Choroid plexus epithelial cell (primary cell): ENCODE results near the gene AKAP13.
"Not testable (repeated sequence)": the region's sequence is repeated elsewhere in the genome, so short reads cannot be mapped to it uniquely, and the experiment has no call there.

Source experiments
- DNase-seq: peaks from one replicate; pipeline ENCODE4 v3.0.0-alpha.2; 2010; ENCODE audit warnings: low read depth
- H3K4me3 ChIP-seq: 2 replicates; pipeline ENCODE4 v1.5.1; 2011; ENCODE audit warnings: low read depth, mild to moderate bottlenecking, control low read depth, low read length, moderate library complexity
- CTCF ChIP-seq: conservative IDR thresholded peaks from 2 replicates; pipeline ENCODE4 v1.5.1; 2011; ENCODE audit warnings: low read depth, mild to moderate bottlenecking, control low read depth, inconsistent platforms, low read length, moderate library complexity

AKAP13 gene

GRCh38 chr15:85793641-85794597 lies 413.5 kb downstream of the AKAP13 start:
- DNase-seq = peak; percentile 30
- peak overlapping the region; percentile 73 for H3K4me3 ChIP-seq
- no peak for TF ChIP-seq CTCF

- TF ChIP-seq CTCF = no peak
- peak within 1 kb of the TSS; percentile 73 for H3K4me3 ChIP-seq
Observed at GRCh38 chr15:85794598-85795336, 414.4 kb downstream of the AKAP13 start, which contains the start of gene KLHL25. Gene KLHL25, minus strand, starts transcription at chr15:85794925. Its CDS starts 25,115 bp downstream, at chr15:85769810.

GRCh38 chr15:85795337-85796305 lies 415.2 kb downstream of the AKAP13 start:
- DNase-seq = no peak
- peak overlapping the region; percentile 57 for H3K4me3 ChIP-seq
- TF ChIP-seq CTCF = no peak

More at GRCh38 chr15:85794598-85795336, 414.4 kb downstream of the AKAP13 start, which contains the start of gene KLHL25:
- peak; percentile 95 for DNase-seq

GRCh38 chr15:85796371-85796770 lies 416.0 kb downstream of the AKAP13 start:
- not testable (repeated sequence) for H3K4me3 ChIP-seq, DNase-seq
